SK-N-SH treated with all-trans-retinoic acid at 6 μM for 48 hours (cell line): ENCODE measurements around the gene KDR.

Experiments used
- BACH2 ChIP-seq: fragments of 250-450 bp; sonication (Bioruptor Pico); IDR thresholded peaks from 2 replicates; pipeline ENCODE4 v1.9.0; 2021; ENCODE audit warnings: mild to moderate bottlenecking, borderline replicate concordance
- ESRRG ChIP-seq: fragments of 250-450 bp; sonication (Bioruptor Pico); IDR thresholded peaks from 2 replicates; pipeline ENCODE4 v1.6.1; 2021; ENCODE audit warnings: mild to moderate bottlenecking
- PATZ1 ChIP-seq: fragments of 250-450 bp; sonication (Bioruptor Pico); IDR thresholded peaks from 2 replicates; pipeline ENCODE4 v1.8.0; 2020; ENCODE audit warnings: mild to moderate bottlenecking, moderate library complexity, borderline replicate concordance

- no peak for TF ChIP-seq PATZ1 (CRISPR knock-in tag)
- no peak for TF ChIP-seq ESRRG (CRISPR knock-in tag)
- TF ChIP-seq BACH2, result no peak
Observed at GRCh38 chr4:55032788-55033187, 92.6 kb downstream of the KDR start.
